Measurements from ENCODE around the gene GLIS1.

- TF ChIP-seq CTCF (optimal IDR thresholded peaks at IDR 0.05 in 1 of 3, IDR thresholded peaks at IDR 0.05 in 1 of 3, conservative IDR thresholded peaks at IDR 0.05 in 1 of 3; ENCODE audit: extremely low read depth in 1 of 3, insufficient read depth in 2 of 3, low read length in 3 of 3) (no peak), EZH2 (IDR thresholded peaks at IDR 0.05; ENCODE audit: low read length) (no peak)
Measured at GRCh38 chr1:53543130-53543777, 195.7 kb downstream of the GLIS1 start.

Data from keratinocyte (primary cell).